ENCODE data around the gene MYOM3. TPM values are rescaled to one million over a fixed set of nuclear protein-coding genes. Genes with fewer than 3 reads are reported as not detected.
"Not testable (repeated sequence)": the region's sequence is repeated elsewhere in the genome, so short reads cannot be mapped to it uniquely, and the experiment has no call there.

The MYOM3 gene
- total and polyA plus RNA-seq, 4 donors: 0.09 to 0.55 (median 0.11) TPM

DNA sequence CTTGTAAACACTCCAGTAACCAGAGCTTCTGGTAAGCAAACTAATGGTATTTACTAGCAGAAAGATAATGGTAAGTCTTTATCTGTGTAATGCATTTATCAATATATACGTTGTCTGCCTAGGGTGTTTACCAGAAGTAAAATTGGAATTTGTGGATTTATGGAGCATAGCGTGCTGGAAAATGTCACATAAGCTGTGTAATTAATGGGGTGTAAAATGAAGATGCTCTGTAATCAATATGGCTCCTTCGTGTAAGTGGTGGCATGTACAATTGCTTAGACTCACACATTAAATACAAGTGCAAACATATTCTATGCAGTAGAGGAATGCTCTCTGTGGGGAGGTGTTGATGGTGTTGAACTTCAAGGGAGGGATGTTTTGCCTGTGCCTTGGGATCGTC is 69.6 kb downstream of the MYOM3 start:
- Histone ChIP-seq H3K36me3 (ENCODE audit: control insufficient read depth in 4 of 4, insufficient read depth in 4 of 4, low read length in 4 of 4) (no peaks in the 10 kb centered on the region), H3K4me3 (no peak overlapping the region), H3K27ac (ENCODE audit: low read depth in 1 of 2, low read length in 1 of 2) (no peak overlapping the region), H3K4me1 (ENCODE audit: control insufficient read depth in 5 of 5, insufficient read depth in 5 of 5, low read length in 5 of 5) (peaks cover 0 to 7% (median 4%) of the 10 kb centered on the region in 5 donors), H3K27me3 (ENCODE audit: control insufficient read depth in 3 of 3, insufficient read depth in 3 of 3, low read length in 2 of 3) (no peaks in the 10 kb centered on the region), H3K9me3 (ENCODE audit: control insufficient read depth in 4 of 4, insufficient read depth in 3 of 4, low read length in 3 of 4) (no peaks in the 10 kb centered on the region), H3K9ac (ENCODE audit: insufficient read depth in 1 of 2, low read length in 2 of 2) (no peak overlapping the region)
- DNase-seq (no peak), ATAC-seq (ENCODE audit: insufficient read depth, low FRiP score) (no peak)
- TF ChIP-seq, protein P1, sequence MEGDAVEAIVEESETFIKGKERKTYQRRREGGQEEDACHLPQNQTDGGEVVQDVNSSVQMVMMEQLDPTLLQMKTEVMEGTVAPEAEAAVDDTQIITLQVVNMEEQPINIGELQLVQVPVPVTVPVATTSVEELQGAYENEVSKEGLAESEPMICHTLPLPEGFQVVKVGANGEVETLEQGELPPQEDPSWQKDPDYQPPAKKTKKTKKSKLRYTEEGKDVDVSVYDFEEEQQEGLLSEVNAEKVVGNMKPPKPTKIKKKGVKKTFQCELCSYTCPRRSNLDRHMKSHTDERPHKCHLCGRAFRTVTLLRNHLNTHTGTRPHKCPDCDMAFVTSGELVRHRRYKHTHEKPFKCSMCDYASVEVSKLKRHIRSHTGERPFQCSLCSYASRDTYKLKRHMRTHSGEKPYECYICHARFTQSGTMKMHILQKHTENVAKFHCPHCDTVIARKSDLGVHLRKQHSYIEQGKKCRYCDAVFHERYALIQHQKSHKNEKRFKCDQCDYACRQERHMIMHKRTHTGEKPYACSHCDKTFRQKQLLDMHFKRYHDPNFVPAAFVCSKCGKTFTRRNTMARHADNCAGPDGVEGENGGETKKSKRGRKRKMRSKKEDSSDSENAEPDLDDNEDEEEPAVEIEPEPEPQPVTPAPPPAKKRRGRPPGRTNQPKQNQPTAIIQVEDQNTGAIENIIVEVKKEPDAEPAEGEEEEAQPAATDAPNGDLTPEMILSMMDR (IDR thresholded peaks at IDR 0.05; ENCODE audit: control extremely low read depth, extremely low read depth): no peak
- WGBS, 2 donors: 74 to 84% methylated on average over 4 of the region's 4 CpGs

DNA sequence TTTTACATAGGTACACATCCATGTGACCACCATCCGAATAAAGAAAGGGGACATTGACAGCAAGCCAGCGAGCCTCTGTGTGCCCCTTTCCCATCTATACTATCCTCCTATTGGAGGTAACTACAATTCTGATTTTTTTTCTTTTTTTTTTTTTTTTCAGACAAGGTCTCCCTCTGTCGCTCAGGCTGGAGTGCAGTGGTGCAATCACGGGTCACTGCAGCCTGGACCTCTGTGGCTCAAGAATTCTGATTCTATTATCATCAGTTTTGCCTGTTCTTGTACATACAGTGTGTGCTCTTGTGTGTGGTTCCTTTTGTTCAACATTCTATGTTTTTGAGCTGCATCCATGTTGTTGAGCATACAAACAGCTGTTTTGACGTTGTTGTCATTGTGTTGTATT is 75.8 kb downstream of the MYOM3 start:
- H3K27me3 ChIP-seq (ENCODE audit: control insufficient read depth in 3 of 3, insufficient read depth in 3 of 3, low read length in 2 of 3): no peaks in the 10 kb centered on the region
- TF ChIP-seq, protein P1 (IDR thresholded peaks at IDR 0.05; ENCODE audit: control extremely low read depth, extremely low read depth): no peak
- H3K4me1 ChIP-seq (ENCODE audit: control insufficient read depth in 5 of 5, insufficient read depth in 5 of 5, low read length in 5 of 5): no peaks in the 10 kb centered on the region
- no peaks in the 10 kb centered on the region for H3K9me3 ChIP-seq (ENCODE audit: control insufficient read depth in 4 of 4, insufficient read depth in 3 of 4, low read length in 3 of 4)
- no peak overlapping the region for H3K27ac ChIP-seq (ENCODE audit: low read depth in 1 of 2, low read length in 1 of 2)
- no peak overlapping the region for H3K9ac ChIP-seq (ENCODE audit: insufficient read depth in 1 of 2, low read length in 2 of 2)
- no peak for DNase-seq
- H3K4me3 ChIP-seq: no peak overlapping the region
- 86 to 93% methylated on average over 5 of the region's 5 CpGs for WGBS, 2 donors
- H3K36me3 ChIP-seq (ENCODE audit: control insufficient read depth in 4 of 4, insufficient read depth in 4 of 4, low read length in 4 of 4): no peaks in the 10 kb centered on the region
- no peak for ATAC-seq (ENCODE audit: insufficient read depth, low FRiP score)

DNA sequence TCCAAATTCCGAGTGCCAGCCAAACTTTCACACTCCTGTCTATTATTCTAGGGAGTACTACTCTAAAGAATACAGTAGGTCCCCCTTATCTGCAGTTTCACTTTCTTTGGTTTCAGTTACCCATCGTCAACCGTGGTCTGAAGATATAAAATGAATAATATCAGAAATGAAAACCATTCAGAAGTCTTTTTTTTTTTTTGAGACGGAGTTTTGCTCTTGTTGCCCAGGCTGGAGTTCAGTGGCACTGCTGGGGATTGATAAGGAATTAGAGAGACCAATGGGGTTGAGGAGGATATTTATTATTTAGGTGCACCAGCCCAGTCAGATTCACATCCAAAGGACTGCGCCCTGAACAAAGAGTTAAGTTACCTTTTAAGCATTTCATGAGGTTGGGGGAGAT is 79.0 kb downstream of the MYOM3 start:
- DNase-seq (no peak), ATAC-seq (ENCODE audit: insufficient read depth, low FRiP score) (no peak)
- TF ChIP-seq, protein P1 (IDR thresholded peaks at IDR 0.05; ENCODE audit: control extremely low read depth, extremely low read depth): no peak
- H3K4me3 ChIP-seq: no peak overlapping the region
- H3K27ac ChIP-seq (ENCODE audit: low read depth in 1 of 2, low read length in 1 of 2): no peak overlapping the region
- H3K4me1 ChIP-seq (ENCODE audit: control insufficient read depth in 5 of 5, insufficient read depth in 5 of 5, low read length in 5 of 5): peaks cover 0 to 3% (median 0%) of the 10 kb centered on the region in 5 donors
- no peaks in the 10 kb centered on the region for H3K27me3 ChIP-seq (ENCODE audit: control insufficient read depth in 3 of 3, insufficient read depth in 3 of 3, low read length in 2 of 3)
- H3K9ac ChIP-seq (ENCODE audit: insufficient read depth in 1 of 2, low read length in 2 of 2): no peak overlapping the region
- H3K9me3 ChIP-seq (ENCODE audit: control insufficient read depth in 4 of 4, insufficient read depth in 3 of 4, low read length in 3 of 4): no peaks in the 10 kb centered on the region
- no peaks in the 10 kb centered on the region for H3K36me3 ChIP-seq (ENCODE audit: control insufficient read depth in 4 of 4, insufficient read depth in 4 of 4, low read length in 4 of 4)
- WGBS, 2 donors: 71 to 87% methylated on average over 5 of the region's 5 CpGs

DNA sequence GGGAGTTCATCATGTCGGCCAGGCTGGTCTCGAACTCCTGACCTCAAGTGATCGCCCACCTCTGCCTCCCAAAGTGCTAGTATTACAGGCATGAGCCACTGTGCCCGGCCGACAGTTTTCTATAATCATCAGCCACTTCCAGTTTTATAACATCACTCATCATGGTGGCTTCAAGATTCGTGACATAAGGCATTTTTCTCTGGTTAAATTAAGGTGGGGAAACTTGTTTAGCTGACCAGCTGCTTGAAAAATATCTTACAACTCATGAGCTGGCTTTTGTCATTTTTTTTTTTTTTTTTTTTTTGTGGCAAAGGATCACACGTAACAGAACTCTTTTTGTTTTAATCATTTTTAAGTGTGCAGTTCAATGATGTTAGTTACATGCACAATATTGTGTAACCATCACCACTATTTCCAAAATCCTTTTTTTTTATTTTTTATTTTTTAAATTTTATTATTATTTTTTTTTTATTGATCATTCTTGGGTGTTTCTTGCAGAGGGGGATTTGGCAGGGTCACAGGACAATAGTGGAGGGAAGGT is 80.9 kb downstream of the MYOM3 start:
- DNase-seq; H3K9ac ChIP-seq (ENCODE audit: insufficient read depth in 1 of 2, low read length in 2 of 2); H3K27ac ChIP-seq (ENCODE audit: low read depth in 1 of 2, low read length in 1 of 2); H3K4me3 ChIP-seq; H3K27me3 ChIP-seq (ENCODE audit: control insufficient read depth in 3 of 3, insufficient read depth in 3 of 3, low read length in 2 of 3); ATAC-seq (ENCODE audit: insufficient read depth, low FRiP score); H3K4me1 ChIP-seq (ENCODE audit: control insufficient read depth in 5 of 5, insufficient read depth in 5 of 5, low read length in 5 of 5); H3K9me3 ChIP-seq (ENCODE audit: control insufficient read depth in 4 of 4, insufficient read depth in 3 of 4, low read length in 3 of 4); H3K36me3 ChIP-seq (ENCODE audit: control insufficient read depth in 4 of 4, insufficient read depth in 4 of 4, low read length in 4 of 4): not testable (repeated sequence)
- 81 to 86% methylated on average over 7 of the region's 7 CpGs for WGBS, 2 donors
